GM23338 (cell line): ENCODE results near the gene ARID3B. TPM values are rescaled to one million over a fixed set of nuclear protein-coding genes. Genes with fewer than 3 reads are reported as not detected.
"Not testable (repeated sequence)": the region's sequence is repeated elsewhere in the genome, so short reads cannot be mapped to it uniquely, and the experiment has no call there.

ENCODE experiments used
- ATAC-seq: fragments of 200-7000 bp; cut with Tn5 transposase; 3 replicates; pipeline ENCODE4 v1.9.1; 2020
- DNase-seq: peaks from one replicate; pipeline ENCODE4 v3.0.0-alpha.2; 2015; ENCODE audit warnings: low spot score
- H2AFZ ChIP-seq: fragments of 200-600 bp; sonication (generic); 2 replicates; pipeline ENCODE4 v1.8.0; 2016; ENCODE audit warnings: antibody characterized with exemption, mild to moderate bottlenecking, moderate library complexity
- H3F3A ChIP-seq: fragments of 200-600 bp; sonication (generic); replicated peaks from 2 replicates; pipeline ENCODE4 v1.8.0; 2017; ENCODE audit warnings: antibody characterized with exemption, mixed run types, low read depth
- H3K27ac ChIP-seq: fragments of 200-600 bp; sonication (generic); 2 replicates; pipeline ENCODE4 v1.6.1; 2016; ENCODE audit warnings: low read depth
- H3K27me3 ChIP-seq: fragments of 200-600 bp; sonication (generic); 2 replicates; pipeline ENCODE4 v1.8.0; 2016; ENCODE audit warnings: mild to moderate bottlenecking, mixed run types, moderate library complexity; ENCODE audit not compliant: insufficient read depth
- H3K36me3 ChIP-seq: fragments of 200-600 bp; sonication (generic); 2 replicates; pipeline ENCODE4 v1.8.0; 2016; ENCODE audit warnings: mild to moderate bottlenecking; ENCODE audit not compliant: insufficient read depth
- H3K4me1 ChIP-seq: fragments of 200-600 bp; sonication (generic); 2 replicates; pipeline ENCODE4 v1.8.0; 2016; ENCODE audit warnings: mild to moderate bottlenecking, moderate library complexity; ENCODE audit not compliant: insufficient read depth
- H3K4me2 ChIP-seq: fragments of 200-600 bp; sonication (generic); 2 replicates; pipeline ENCODE4 v1.7.1; 2017; ENCODE audit warnings: mixed run types
- H3K4me3 ChIP-seq: fragments of 200-600 bp; sonication (generic); 2 replicates; pipeline ENCODE4 v1.6.1; 2016; ENCODE audit warnings: mixed run types
- H3K79me2 ChIP-seq: fragments of 200-600 bp; sonication (generic); replicated peaks from 2 replicates; pipeline ENCODE4 v1.8.0; 2017; ENCODE audit warnings: mild to moderate bottlenecking; ENCODE audit not compliant: insufficient read depth
- H3K9me2 ChIP-seq: fragments of 200-600 bp; sonication (generic); 2 replicates; pipeline ENCODE4 v1.8.0; 2017; ENCODE audit not compliant: insufficient read depth
- H4K20me1 ChIP-seq: fragments of 200-600 bp; sonication (generic); replicated peaks from 2 replicates; pipeline ENCODE4 v1.8.0; 2017; ENCODE audit warnings: mild to moderate bottlenecking; ENCODE audit not compliant: insufficient read depth
- H3K27ac Mint-ChIP-seq: 2 replicates; pipeline ENCODE4 v1.8.0; 2020; ENCODE audit warnings: inconsistent platforms, mild to moderate bottlenecking, moderate library complexity, mixed read lengths
- H3K27me3 Mint-ChIP-seq: 3 replicates; pipeline ENCODE4 v1.8.0; 2022; ENCODE audit warnings: low read depth, mild to moderate bottlenecking, moderate library complexity, mixed read lengths, inconsistent platforms; ENCODE audit not compliant: insufficient read depth, poor library complexity
- H3K36me3 Mint-ChIP-seq: 3 replicates; pipeline ENCODE4 v1.8.0; 2021; ENCODE audit warnings: low read depth, mild to moderate bottlenecking, inconsistent platforms, moderate library complexity, mixed read lengths
- H3K4me1 Mint-ChIP-seq: 3 replicates; pipeline ENCODE4 v1.8.0; 2020; ENCODE audit warnings: mild to moderate bottlenecking, inconsistent platforms, mixed read lengths
- H3K4me3 Mint-ChIP-seq: 3 replicates; pipeline ENCODE4 v1.8.0; 2021; ENCODE audit warnings: moderate library complexity, mild to moderate bottlenecking, inconsistent platforms, mixed read lengths
- H3K9me3 Mint-ChIP-seq: 3 replicates; pipeline ENCODE4 v1.8.0; 2020; ENCODE audit warnings: moderate library complexity, mild to moderate bottlenecking, inconsistent platforms, mixed read lengths
- CREB1 ChIP-seq: fragments of 250-450 bp; sonication (Bioruptor Pico); IDR thresholded peaks from 2 replicates; pipeline ENCODE4 v1.5.0; 2020; ENCODE audit warnings: low read depth, mild to moderate bottlenecking, moderate library complexity
- EZH2 ChIP-seq: fragments of 200-600 bp; sonication (generic); IDR thresholded peaks from one replicate; pipeline ENCODE4 v1.8.0; 2017; ENCODE audit warnings: antibody characterized with exemption, mild to moderate bottlenecking, low read depth; ENCODE audit not compliant: unreplicated experiment
- NANOG ChIP-seq: IDR thresholded peaks from 2 replicates; pipeline ENCODE4 v1.6.1; 2016; ENCODE audit warnings: antibody characterized with exemption, borderline replicate concordance
- POLR2AphosphoS5 ChIP-seq: IDR thresholded peaks from 2 replicates; pipeline ENCODE4 v1.6.1; 2016; ENCODE audit warnings: antibody characterized with exemption, low read depth
- polyA plus RNA-seq: library from polyadenylated mRNA; unstranded; fragments of >200 nt; fragmentation: Nextera tagmentation; extraction: Ambion mirVana; gene quantifications from 2 replicates; pipeline ENCODE4 v1.2.1, GENCODE V29; 2016
- total RNA-seq: library from RNA; depleted of rRNA; stranded (reverse); fragments of >200 nt; shearing (Covaris generic); gene quantifications from 2 replicates; pipeline ENCODE4 v1.2.3, GENCODE V29; 2014
- TF ChIP-seq, protein P1 (sequence below): IDR thresholded peaks from 2 replicates; pipeline ENCODE4 v1.6.1; 2016; ENCODE audit warnings: antibody characterized with exemption

The ARID3B gene
- total and polyA plus RNA-seq, 2 experiments from 2014 or later: 65.5 to 147 TPM

DNA sequence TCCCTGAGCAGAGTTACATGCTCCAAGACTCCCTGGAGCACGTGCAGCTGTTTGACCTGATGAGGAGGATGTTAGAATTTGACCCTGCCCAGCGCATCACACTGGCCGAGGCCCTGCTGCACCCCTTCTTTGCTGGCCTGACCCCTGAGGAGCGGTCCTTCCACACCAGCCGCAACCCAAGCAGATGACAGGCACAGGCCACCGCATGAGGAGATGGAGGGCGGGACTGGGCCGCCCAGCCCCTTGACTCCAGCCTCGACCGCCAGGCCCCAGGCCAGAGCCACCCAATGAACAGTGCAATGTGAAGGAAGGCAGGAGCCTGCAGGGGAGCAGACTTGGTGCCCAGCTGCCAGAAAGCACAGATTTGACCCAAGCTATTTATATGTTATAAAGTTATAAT is 88.7 kb downstream of the ARID3B start:
- H3K36me3 Mint-ChIP-seq: peaks cover 60% of the 10 kb centered on the region

GRCh38 chr15:74630284-74631086 is 89.5 kb downstream of the ARID3B start:
- Histone ChIP-seq H3K27me3 (no peaks in the 10 kb centered on the region), H3K4me2 (no peak overlapping the region), H3K9me2 (no peaks in the 10 kb centered on the region), H3K27ac (no peak overlapping the region), H3K36me3 (peaks cover 19% of the 10 kb centered on the region; the same call in 1 of the 2 replicates), H3K4me1 (no peaks in the 10 kb centered on the region), H3K4me3 (no peak overlapping the region), H3K79me2 (0 out of 2 replicates have a peak, but pooled peaks cover 5% of the 10 kb centered on the region), H4K20me1 (peaks cover 4% of the 10 kb centered on the region; the same call in 1 of the 2 replicates), H3F3A (0 out of 2 replicates have a peak, but pooled peaks cover 7% of the 10 kb centered on the region), H2AFZ (no peak overlapping the region)
- no peak overlapping the region for H3K27ac Mint-ChIP-seq
- H3K27me3 Mint-ChIP-seq: peaks cover 16% of the 10 kb centered on the region
- H3K4me3 Mint-ChIP-seq: no peak overlapping the region
- peaks cover 56% of the 10 kb centered on the region for H3K36me3 Mint-ChIP-seq
- TF ChIP-seq NANOG (no peak), POLR2AphosphoS5 (no peak), CREB1 (CRISPR knock-in tag) (no peak), EZH2 (no peak)
- TF ChIP-seq, protein P1, sequence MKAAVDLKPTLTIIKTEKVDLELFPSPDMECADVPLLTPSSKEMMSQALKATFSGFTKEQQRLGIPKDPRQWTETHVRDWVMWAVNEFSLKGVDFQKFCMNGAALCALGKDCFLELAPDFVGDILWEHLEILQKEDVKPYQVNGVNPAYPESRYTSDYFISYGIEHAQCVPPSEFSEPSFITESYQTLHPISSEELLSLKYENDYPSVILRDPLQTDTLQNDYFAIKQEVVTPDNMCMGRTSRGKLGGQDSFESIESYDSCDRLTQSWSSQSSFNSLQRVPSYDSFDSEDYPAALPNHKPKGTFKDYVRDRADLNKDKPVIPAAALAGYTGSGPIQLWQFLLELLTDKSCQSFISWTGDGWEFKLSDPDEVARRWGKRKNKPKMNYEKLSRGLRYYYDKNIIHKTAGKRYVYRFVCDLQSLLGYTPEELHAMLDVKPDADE: no peak
- no peaks in the 10 kb centered on the region for H3K9me3 Mint-ChIP-seq
- ATAC-seq (no peak), DNase-seq (no peak)
- H3K4me1 Mint-ChIP-seq: no peaks in the 10 kb centered on the region

More for the DNA sequence above, 88.7 kb downstream of the ARID3B start:
- H4K20me1 ChIP-seq, H3K4me3 ChIP-seq, H3K9me2 ChIP-seq, H2AFZ ChIP-seq, H3K27ac ChIP-seq, H3K4me2 ChIP-seq, H3K4me3 Mint-ChIP-seq, ATAC-seq, DNase-seq, H3K79me2 ChIP-seq, H3K27me3 ChIP-seq, H3F3A ChIP-seq, H3K9me3 Mint-ChIP-seq, H3K4me1 Mint-ChIP-seq, H3K27ac Mint-ChIP-seq, H3K4me1 ChIP-seq: not testable (repeated sequence)
- H3K27me3 Mint-ChIP-seq: peaks cover 16% of the 10 kb centered on the region
- 0 out of 2 replicates have a peak, but pooled peaks have one; percentile 8 for TF ChIP-seq POLR2AphosphoS5
- H3K36me3 ChIP-seq: peaks cover 16% of the 10 kb centered on the region; the same call in 1 of the 2 replicates

- no peaks in the 10 kb centered on the region for H3K4me1 Mint-ChIP-seq
- Histone ChIP-seq H2AFZ (no peak overlapping the region), H3K4me3 (no peak overlapping the region), H3K4me1 (no peaks in the 10 kb centered on the region), H3K79me2 (0 out of 2 replicates have a peak, but pooled peaks cover 5% of the 10 kb centered on the region), H3F3A (0 out of 2 replicates have a peak, but pooled peaks cover 7% of the 10 kb centered on the region), H3K27me3 (no peaks in the 10 kb centered on the region), H3K27ac (no peak overlapping the region), H4K20me1 (peaks cover 7% of the 10 kb centered on the region), H3K36me3 (peaks cover 19% of the 10 kb centered on the region; the same call in 1 of the 2 replicates), H3K9me2 (no peaks in the 10 kb centered on the region), H3K4me2 (no peak overlapping the region)
- H3K9me3 Mint-ChIP-seq: no peaks in the 10 kb centered on the region
- ATAC-seq (no peak), DNase-seq (no peak)
- no peak overlapping the region for H3K4me3 Mint-ChIP-seq
- peaks cover 50% of the 10 kb centered on the region for H3K36me3 Mint-ChIP-seq
- H3K27me3 Mint-ChIP-seq: peaks cover 15% of the 10 kb centered on the region
- TF ChIP-seq, protein P1: no peak
- H3K27ac Mint-ChIP-seq: no peak overlapping the region
These were observed 90.0 kb downstream of the ARID3B start for GRCh38 chr15:74631087-74631385.
